D341Med (cell line): ENCODE data around the gene KLK11.

Experiments
- DNase-seq: peaks from one replicate; pipeline ENCODE4 v3.0.0; 2012; ENCODE audit warnings: low spot score

The KLK11 gene, protein sequence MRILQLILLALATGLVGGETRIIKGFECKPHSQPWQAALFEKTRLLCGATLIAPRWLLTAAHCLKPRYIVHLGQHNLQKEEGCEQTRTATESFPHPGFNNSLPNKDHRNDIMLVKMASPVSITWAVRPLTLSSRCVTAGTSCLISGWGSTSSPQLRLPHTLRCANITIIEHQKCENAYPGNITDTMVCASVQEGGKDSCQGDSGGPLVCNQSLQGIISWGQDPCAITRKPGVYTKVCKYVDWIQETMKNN

DNA sequence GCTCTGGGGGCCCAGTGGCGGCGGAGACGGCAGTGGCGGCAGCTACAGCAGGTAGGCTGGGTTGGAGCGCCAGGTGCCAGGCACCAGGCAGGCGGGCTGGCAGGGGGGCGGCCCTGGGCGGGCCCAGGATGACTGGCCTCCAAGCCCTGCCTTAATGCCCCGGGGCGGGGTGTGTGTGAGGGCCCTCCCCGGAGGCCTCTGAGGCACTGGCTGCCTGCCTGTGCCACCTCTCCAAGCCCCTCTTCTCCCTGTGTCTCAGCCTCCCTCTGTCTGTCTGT, at the start of gene KLK11:
Gene KLK11 (minus strand): TSS at position 63 of the 278 bp plus-strand sequence. CDS start 985 bp downstream, outside the sequence.
- peak; percentile 27 for DNase-seq

DNA sequence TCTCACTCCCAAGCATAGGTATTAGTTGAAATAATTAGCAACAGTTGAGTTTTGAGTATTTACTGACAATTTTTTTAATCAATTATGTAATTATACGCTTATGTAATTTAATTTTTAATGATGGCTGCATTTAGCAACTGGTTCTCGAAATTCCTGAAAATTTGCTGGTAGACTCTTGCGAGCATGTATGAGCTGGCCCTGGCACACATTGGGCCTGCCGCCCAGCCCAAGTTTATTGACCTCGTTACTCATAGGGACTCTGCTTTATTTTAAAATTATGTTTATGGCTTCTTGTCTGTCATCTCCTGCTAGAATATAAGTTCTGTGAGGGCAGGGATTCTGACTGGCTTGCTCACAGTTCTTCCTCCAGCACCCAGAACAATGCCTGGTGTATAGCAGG, 49.6 kb upstream of the KLK11 start:
- DNase-seq, result no peak

- no peak for DNase-seq
These were observed 44.6 kb upstream of the KLK11 start for GRCh38 chr19:51071095-51071405.

- DNase-seq, result no peak
These were observed 44.1 kb upstream of the KLK11 start for GRCh38 chr19:51070334-51071094.

DNA sequence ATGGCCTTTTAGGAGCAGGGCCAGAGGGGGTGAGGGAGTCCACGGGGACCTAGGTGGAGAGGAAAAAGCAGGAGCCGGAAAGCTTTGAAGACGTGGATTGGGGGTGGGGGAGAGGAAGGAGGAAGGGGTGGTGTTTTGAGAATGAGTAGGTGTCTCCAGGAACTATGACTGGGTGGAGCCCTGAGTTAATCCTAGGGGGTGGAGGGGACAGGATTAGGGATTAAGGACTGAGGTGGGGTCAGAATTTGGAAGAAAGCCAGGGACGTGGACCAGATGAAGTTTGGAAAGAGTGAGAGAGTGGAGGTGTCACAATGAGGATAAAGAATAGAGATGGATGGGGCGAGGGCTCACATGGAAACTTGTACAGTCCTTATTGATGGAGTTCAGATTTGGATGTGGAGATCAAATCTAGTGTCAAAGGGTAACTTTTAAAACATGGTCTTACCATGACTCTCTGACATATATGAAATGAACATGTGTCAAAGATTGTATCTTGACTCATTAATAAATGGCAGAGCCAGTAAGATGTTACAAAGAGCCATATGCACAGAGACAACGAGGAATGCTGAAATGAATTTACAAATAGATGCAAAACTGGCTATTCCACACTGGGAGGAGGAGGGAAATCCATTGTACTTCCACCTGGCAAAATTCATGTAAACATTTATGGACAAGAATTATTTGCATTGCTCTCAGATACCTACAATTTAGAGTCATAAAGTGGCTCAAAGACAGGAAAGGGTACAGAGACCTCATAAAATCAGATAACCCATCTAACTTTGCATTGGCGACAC, 40.2 kb upstream of the KLK11 start:
- no peak for DNase-seq

GRCh38 chr19:51065221-51065960, 39.0 kb upstream of the KLK11 start:
- DNase-seq, result no peak

GRCh38 chr19:51064534-51065220, 38.3 kb upstream of the KLK11 start, which contains the start of gene KLK13:
KLK13 (minus strand) TSS chr19:51065092; CDS start chr19:51065067, 25 bp downstream.
- no peak for DNase-seq

DNA sequence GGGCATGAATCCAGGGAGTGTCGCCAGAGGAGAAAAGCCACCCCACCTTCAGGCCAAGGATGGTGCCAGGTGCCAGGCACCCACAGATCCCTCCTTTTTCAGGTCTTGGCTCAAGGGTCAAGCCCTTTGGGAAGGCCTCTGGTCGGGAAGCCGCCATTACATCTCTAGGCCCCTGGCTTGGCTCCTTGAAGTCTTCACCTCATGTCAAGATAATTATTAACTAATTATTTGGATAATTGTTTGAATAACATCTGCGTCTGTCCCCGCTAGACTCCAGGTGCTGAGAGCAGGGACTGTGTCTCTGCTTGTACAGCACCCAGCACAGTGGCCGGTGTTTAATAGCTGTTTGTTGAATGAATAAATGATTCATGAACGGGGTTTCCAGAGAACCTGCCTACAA, 37.2 kb upstream of the KLK11 start:
- DNase-seq, result no peak

DNA sequence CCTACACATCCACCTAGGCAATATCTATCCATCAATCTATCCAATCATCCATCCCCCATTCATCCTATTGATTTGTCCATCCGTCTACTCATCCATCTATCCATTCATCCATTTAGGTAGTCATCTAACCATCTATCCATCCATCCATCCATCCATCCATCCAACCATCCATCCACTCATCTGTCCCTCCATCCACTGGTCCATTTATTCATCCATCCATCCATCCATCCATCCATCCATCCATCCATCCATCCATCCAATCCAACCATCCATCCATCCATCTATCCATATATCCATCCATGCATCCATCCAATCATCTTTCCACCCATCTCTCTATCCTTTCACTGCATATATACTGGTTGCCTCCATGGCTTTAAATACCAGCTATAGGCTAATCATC, 34.6 kb upstream of the KLK11 start:
- DNase-seq, result no peak

- no peak for DNase-seq
These were observed 33.9 kb upstream of the KLK11 start for GRCh38 chr19:51060336-51060735.

- DNase-seq, result no peak
These were observed 33.3 kb upstream of the KLK11 start for GRCh38 chr19:51059715-51060114.

DNA sequence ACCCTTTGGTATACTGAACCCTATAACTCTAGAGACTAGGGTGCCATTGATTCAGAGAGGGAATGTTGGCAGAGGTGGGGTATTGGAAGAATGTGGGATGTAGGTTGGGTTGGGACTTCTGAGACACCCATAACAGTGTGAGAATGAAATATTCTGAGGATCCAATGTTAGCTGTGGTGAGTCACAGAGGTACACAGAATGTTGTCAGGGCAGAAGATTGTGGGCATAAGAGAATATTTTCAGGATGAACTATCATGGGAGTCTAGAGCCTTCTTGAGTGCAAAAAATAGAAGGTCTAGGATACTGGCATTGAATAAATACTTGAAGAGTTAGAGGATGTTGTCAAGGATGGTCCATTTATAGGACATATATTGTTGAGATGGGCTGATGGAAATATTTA, 29.4 kb upstream of the KLK11 start:
- DNase-seq, result no peak

DNA sequence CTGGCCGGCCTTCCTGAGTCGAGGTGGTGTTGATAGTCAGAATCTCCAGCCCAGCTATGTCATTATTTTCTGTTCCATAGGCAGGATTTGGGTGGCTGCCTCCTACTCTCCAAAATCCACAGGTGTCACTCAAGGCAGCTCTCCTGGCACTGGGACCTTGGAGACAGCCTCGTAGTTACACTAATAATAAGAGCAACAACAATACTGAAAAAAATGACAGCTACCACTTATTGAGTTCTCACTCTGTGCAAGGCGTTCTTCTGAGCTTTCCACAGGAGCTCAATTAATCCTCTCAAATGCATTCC, 20.6 kb upstream of the KLK11 start:
- no peak for DNase-seq

DNA sequence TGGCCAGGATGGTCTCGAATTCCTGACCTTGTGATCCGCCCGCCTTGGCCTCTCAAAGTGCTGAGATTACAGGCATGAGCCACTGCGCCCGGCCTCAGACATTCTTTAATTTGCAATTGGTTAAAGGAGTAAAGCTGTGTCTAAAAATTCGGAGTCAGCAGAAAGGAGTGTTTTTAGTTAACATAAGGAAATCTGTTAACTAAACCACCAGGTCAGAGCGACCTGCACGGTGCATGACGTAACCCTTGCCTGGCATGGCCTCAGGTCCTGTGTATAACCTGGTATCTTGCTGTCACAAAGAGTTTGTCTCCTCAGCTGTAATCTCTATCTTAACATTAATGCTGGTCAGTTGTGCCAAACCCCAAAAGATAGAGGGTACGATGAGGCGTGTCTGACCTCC, 17.9 kb upstream of the KLK11 start:
- no peak for DNase-seq

DNA sequence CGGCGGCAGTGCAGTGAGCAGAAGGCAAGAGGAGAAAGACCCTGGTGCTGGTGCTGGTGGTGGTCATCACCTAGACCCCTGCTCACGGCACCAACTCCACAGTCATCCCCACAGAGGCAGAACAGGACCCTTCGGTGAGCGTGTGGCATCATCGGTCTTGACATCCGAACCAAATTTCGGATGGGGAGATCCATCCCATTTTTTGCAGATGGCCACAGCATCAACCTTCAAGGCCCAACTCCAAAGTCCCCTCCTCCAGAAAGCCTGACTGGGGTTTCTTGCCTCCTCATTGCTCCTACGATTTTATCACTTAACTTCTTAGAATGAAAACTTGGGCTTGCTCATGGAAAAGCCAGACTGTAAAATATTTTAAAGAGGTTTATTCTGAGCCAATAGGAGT, 17.1 kb upstream of the KLK11 start:
- DNase-seq, result no peak

GRCh38 chr19:51040151-51040550, 13.7 kb upstream of the KLK11 start:
- DNase-seq, result no peak

DNA sequence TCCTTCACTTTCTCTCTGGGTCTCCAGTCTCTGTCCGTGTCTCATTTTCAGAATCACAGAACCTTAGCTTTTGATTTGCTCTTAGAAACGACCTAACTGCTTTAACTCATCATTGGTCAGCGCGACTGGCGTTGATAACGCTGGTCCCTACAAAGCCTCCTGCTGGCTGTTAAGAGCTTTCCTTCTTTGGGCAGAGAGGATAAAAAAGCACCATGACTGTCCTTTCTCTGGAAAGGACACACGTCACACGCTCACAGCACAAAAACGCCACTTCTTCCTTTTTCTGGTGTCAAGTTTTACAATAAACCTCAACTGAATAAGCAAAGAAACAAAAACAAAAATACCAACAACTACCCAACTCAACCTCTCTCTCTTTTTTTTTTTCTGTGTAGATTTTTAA, 10.1 kb upstream of the KLK11 start:
- no peak for DNase-seq

DNA sequence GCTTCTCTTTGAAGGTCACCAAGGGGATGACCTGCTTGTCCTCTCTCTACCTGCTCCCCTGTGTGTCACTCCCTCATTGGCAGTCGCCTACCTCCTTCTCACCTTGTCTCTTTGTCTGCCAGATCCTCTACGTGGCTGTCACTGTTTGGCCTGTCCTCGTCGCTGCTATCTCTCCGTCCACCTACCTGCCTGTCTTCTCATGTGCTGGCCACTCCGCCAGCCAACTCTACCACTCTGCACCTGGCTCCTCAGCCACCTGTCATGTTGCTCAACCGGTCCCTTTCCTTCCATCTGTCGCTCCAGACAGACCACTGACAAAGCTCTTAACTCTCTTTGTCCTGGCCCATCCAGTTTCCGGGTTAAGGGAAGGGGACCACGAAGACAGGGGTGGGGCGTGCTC, 8.3 kb upstream of the KLK11 start, which contains the start of gene KLK12:
Gene KLK12 (minus strand): TSS at position 299 of the 400 bp plus-strand sequence. CDS start 381 bp downstream, outside the sequence.
- DNase-seq, result no peak

GRCh38 chr19:51031880-51032225, 5.4 kb upstream of the KLK11 start:
- DNase-seq, result no peak

DNA sequence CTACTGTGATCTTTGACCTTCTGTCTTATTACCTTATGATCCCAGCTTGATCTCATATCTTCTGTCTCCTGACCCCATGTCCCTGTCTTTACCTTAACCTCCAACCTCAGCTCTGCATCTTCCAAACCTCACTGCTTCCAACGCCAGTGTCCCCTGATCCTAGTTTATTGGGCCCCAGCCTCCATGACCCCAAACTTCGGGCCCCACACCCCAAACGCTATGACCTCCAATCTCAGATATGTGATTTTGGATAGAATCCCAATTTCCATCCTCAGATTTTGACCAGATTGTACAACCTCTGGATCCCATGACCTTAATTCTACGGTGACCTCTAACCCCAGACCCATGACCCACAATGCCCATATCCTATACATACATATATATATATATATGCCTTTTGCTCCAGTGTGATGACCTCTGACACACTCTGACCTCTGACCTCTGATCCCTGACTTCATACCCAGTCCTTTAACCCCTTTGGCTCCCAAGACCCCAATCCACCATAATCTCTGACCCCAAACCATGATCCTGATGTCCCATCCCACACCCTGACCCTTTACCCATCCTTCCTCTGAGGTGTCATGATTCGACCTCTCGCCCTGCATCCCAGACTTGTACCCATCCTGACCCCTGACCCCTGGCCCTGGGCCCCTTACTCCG, 4.9 kb upstream of the KLK11 start:
- DNase-seq, result no peak

GRCh38 chr19:51030631-51031030, 4.2 kb upstream of the KLK11 start:
- peak; percentile 22 for DNase-seq

- no peak for DNase-seq
These were observed 3.3 kb upstream of the KLK11 start for GRCh38 chr19:51029718-51030117.
